Stomach smooth muscle (tissue), 2 donors: Measurements from ENCODE around the gene APBB3.

Experiments used
- H3K27ac ChIP-seq: one replicate; pipeline ENCODE4 v1.7.0; 2013; ENCODE audit warnings: mild to moderate bottlenecking, low read length, inconsistent platforms
- H3K27me3 ChIP-seq, 2 donors: one replicate each; pipeline ENCODE4 v1.7.0; 2013; ENCODE audit warnings: low read length in 2 of 2; ENCODE audit not compliant: insufficient read depth in 2 of 2, control insufficient read depth in 1 of 2
- H3K36me3 ChIP-seq, 2 donors: one replicate each; pipeline ENCODE4 v1.7.0; 2013; ENCODE audit warnings: low read length in 2 of 2; ENCODE audit not compliant: control insufficient read depth in 2 of 2, insufficient read depth in 2 of 2
- H3K4me1 ChIP-seq: one replicate; pipeline ENCODE4 v1.7.0; 2013; ENCODE audit warnings: low read length; ENCODE audit not compliant: control insufficient read depth, insufficient read depth
- H3K4me3 ChIP-seq, 2 donors: one replicate each; pipeline ENCODE4 v1.7.0; 2013; ENCODE audit warnings: low read length in 2 of 2
- H3K9ac ChIP-seq, 2 donors: one replicate each; pipeline ENCODE4 v1.7.0; 2013; ENCODE audit warnings: low read length in 2 of 2, mild to moderate bottlenecking in 1 of 2
- H3K9me3 ChIP-seq, 2 donors: one replicate each; pipeline ENCODE4 v1.7.0; 2013; ENCODE audit warnings: low read length in 2 of 2; ENCODE audit not compliant: control insufficient read depth in 2 of 2
- donor health status: healthy.
- donor health status: Pancreatic carcinoma.

The APBB3 gene

GRCh38 chr5:140565780-140566095, 1.3 kb upstream of the APBB3 start:
- H3K36me3 ChIP-seq, result peaks cover 24 to 29% of the 10 kb centered on the region in 2 donors
- H3K27me3 ChIP-seq, result no peaks in the 10 kb centered on the region
- no peaks in the 10 kb centered on the region for H3K9me3 ChIP-seq
- H3K4me1 ChIP-seq, result peaks cover 61% of the 10 kb centered on the region
- peak overlapping the region in 1 of 2 donors; percentile 93 for H3K4me3 ChIP-seq
- H3K9ac ChIP-seq, result no peak overlapping the region
- no peak overlapping the region for H3K27ac ChIP-seq

GRCh38 chr5:140565024-140565779, 804 bp upstream of the APBB3 start:
- Histone ChIP-seq H3K4me3 (peak overlapping the region; percentile 93 to 97), H3K9me3 (no peaks in the 10 kb centered on the region), H3K4me1 (peaks cover 57% of the 10 kb centered on the region), H3K36me3 (peaks cover 25 to 31% of the 10 kb centered on the region in 2 donors), H3K27me3 (no peaks in the 10 kb centered on the region), H3K27ac (peak overlapping the region; percentile 94), H3K9ac (peak overlapping the region; percentile 89 to 96)

- H3K9ac ChIP-seq, result peak overlapping the region; percentile 89 to 96
- peak overlapping the region; percentile 59 to 93 for H3K4me3 ChIP-seq
- H3K36me3 ChIP-seq, result peaks cover 24 to 26% of the 10 kb centered on the region in 2 donors
Observed at GRCh38 chr5:140563596-140563995, 802 bp downstream of the APBB3 start.

GRCh38 chr5:140561753-140562523, 2.5 kb downstream of the APBB3 start:
- Histone ChIP-seq H3K4me3 (no peak overlapping the region), H3K36me3 (peaks cover 10% of the 10 kb centered on the region in 2 donors), H3K9me3 (no peaks in the 10 kb centered on the region), H3K4me1 (peaks cover 46% of the 10 kb centered on the region), H3K27me3 (no peaks in the 10 kb centered on the region), H3K27ac (no peak overlapping the region), H3K9ac (no peak overlapping the region)

More at GRCh38 chr5:140563596-140563995, 802 bp downstream of the APBB3 start:
- H3K27ac ChIP-seq, result peak overlapping the region; percentile 94
- no peaks in the 10 kb centered on the region for H3K9me3 ChIP-seq
- peaks cover 48% of the 10 kb centered on the region for H3K4me1 ChIP-seq
- no peaks in the 10 kb centered on the region for H3K27me3 ChIP-seq

- no peak overlapping the region for H3K9ac ChIP-seq
- H3K4me1 ChIP-seq, result peaks cover 44% of the 10 kb centered on the region
- H3K27me3 ChIP-seq, result no peaks in the 10 kb centered on the region
- no peak overlapping the region for H3K4me3 ChIP-seq
- peaks cover 6 to 10% of the 10 kb centered on the region in 2 donors for H3K36me3 ChIP-seq
- H3K27ac ChIP-seq, result no peak overlapping the region
- H3K9me3 ChIP-seq, result no peaks in the 10 kb centered on the region
Observed at GRCh38 chr5:140560227-140560626, 4.2 kb downstream of the APBB3 start.

- Histone ChIP-seq H3K36me3 (peaks cover 6 to 10% of the 10 kb centered on the region in 2 donors), H3K27me3 (no peaks in the 10 kb centered on the region), H3K4me3 (no peak overlapping the region), H3K27ac (peak overlapping the region; percentile 92), H3K4me1 (peaks cover 37% of the 10 kb centered on the region), H3K9me3 (no peaks in the 10 kb centered on the region), H3K9ac (no peak overlapping the region)
Observed at GRCh38 chr5:140558542-140558941, 5.9 kb downstream of the APBB3 start.

GRCh38 chr5:140557965-140558364, 6.4 kb downstream of the APBB3 start:
- Histone ChIP-seq H3K4me3 (peak overlapping the region; percentile 87 to 92), H3K27ac (peak overlapping the region; percentile 92), H3K27me3 (no peaks in the 10 kb centered on the region), H3K9me3 (no peaks in the 10 kb centered on the region), H3K9ac (peak overlapping the region in 1 of 2 donors; percentile 93), H3K36me3 (peaks cover 6 to 13% of the 10 kb centered on the region in 2 donors), H3K4me1 (peaks cover 33% of the 10 kb centered on the region)

- Histone ChIP-seq H3K9me3 (no peaks in the 10 kb centered on the region), H3K4me1 (peaks cover 28% of the 10 kb centered on the region), H3K27me3 (no peaks in the 10 kb centered on the region), H3K9ac (peak within 1 kb of the TSS; percentile 93), H3K36me3 (peaks cover 6 to 13% of the 10 kb centered on the region in 2 donors), H3K4me3 (peak within 1 kb of the TSS; percentile 87 to 92), H3K27ac (peak within 1 kb of the TSS; percentile 92)
Observed at GRCh38 chr5:140557136-140557805, 7.1 kb downstream of the APBB3 start, which contains the start of gene SRA1. Gene SRA1 (minus strand): TSS chr5:140557473. CDS start chr5:140557452, 21 bp downstream.

GRCh38 chr5:140556438-140556837, 8.0 kb downstream of the APBB3 start:
- Histone ChIP-seq H3K4me3 (peak overlapping the region; percentile 87 to 92), H3K27me3 (no peaks in the 10 kb centered on the region), H3K4me1 (peaks cover 25% of the 10 kb centered on the region), H3K9me3 (no peaks in the 10 kb centered on the region), H3K9ac (peak overlapping the region; percentile 93), H3K27ac (no peak overlapping the region), H3K36me3 (peaks cover 9 to 13% of the 10 kb centered on the region in 2 donors)

GRCh38 chr5:140555747-140556312, 8.6 kb downstream of the APBB3 start:
- Histone ChIP-seq H3K4me1 (peaks cover 20% of the 10 kb centered on the region), H3K9ac (peak overlapping the region in 1 of 2 donors; percentile 93), H3K4me3 (peak overlapping the region; percentile 87 to 92), H3K9me3 (no peaks in the 10 kb centered on the region), H3K27me3 (no peaks in the 10 kb centered on the region), H3K27ac (no peak overlapping the region), H3K36me3 (peaks cover 12 to 15% of the 10 kb centered on the region in 2 donors)
